ENCODE data around the gene ACTL8. TPM values are rescaled to one million over a fixed set of nuclear protein-coding genes. Genes with fewer than 3 reads are reported as not detected.

Gene ACTL8
- total RNA-seq, 1 donor from 2014 or later = not detected

DNA sequence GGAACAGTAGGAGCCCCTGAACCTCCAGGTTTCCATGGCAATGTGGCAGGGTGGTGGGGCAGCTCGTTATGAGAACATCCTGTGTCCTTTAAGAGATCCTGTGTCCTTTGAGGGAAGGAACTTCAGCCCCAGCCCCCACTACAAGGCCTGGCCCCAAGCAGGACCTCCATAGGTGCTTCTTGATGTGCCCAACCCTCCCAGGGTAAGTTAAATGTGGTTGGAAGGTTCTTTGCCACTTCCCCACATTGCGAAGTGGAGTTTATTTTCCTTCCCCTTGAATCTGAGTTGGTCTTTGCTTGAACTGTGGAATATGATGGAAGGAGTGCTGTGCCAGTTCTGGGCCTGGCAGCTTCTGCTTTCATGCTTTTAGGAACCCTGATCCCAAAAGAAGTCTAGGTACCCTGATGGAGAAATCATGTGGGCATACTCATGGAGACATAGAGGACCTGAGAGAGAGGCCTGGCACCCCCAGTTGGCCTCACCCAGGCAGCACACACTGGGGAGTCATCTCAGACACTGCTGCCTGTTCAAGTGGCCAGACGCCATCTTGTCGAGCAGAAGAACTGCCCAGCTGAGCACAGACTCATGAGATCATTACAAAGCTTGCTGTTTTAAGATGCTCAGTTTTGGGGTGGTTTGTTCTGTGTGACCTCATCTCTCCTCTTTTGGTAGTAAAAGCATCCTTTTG, 44.1 kb upstream of the ACTL8 start:
- H3K36me3 Mint-ChIP-seq = no peaks in the 10 kb centered on the region
- peaks cover 8% of the 10 kb centered on the region for H3K27me3 Mint-ChIP-seq (ENCODE audit: insufficient read depth, low read depth)
- no peak for DNase-seq (ENCODE audit: low spot score)

DNA sequence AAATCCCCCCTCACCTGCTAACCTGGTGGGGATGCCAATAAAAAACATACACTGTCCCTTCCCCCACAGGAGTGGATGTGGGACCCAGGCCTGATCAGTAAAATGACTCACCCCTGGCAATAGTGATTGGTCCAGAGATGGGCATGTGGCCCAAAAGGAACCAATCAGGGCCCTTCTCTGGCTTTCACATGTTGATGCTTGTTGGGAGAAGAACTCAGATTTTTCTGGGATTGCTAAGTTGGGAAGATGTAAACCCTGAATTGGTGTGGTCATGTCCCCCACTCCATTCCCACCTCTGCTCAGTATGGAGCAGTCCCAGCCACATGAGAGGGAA, 43.6 kb upstream of the ACTL8 start:
- Histone ChIP-seq H3K4me3 (no peak overlapping the region), H3K9me3 (ENCODE audit: low read depth) (no peaks in the 10 kb centered on the region), H3F3A (ENCODE audit: low read depth) (no peaks in the 10 kb centered on the region), H3K4me1 (peaks cover 2% of the 10 kb centered on the region), H3K27me3 (no peaks in the 10 kb centered on the region), H3K4me2 (no peak overlapping the region), H3K9ac (no peak overlapping the region), H3K27ac (no peak overlapping the region), H3K79me2 (ENCODE audit: low read depth) (no peaks in the 10 kb centered on the region), H3K36me3 (no peaks in the 10 kb centered on the region), H4K20me1 (ENCODE audit: low read depth) (no peaks in the 10 kb centered on the region), H2AFZ (replicated peaks) (no peak overlapping the region)
- Mint-ChIP-seq H3K36me3 (no peaks in the 10 kb centered on the region), H3K9me3 (peaks cover 16% of the 10 kb centered on the region), H3K4me1 (peaks cover 6% of the 10 kb centered on the region), H3K27ac (no peak overlapping the region), H3K4me3 (no peak overlapping the region), H3K27me3 (ENCODE audit: insufficient read depth, low read depth) (peaks cover 8% of the 10 kb centered on the region)
- no peak for DNase-seq (ENCODE audit: low spot score)
- TF ChIP-seq, protein P1, sequence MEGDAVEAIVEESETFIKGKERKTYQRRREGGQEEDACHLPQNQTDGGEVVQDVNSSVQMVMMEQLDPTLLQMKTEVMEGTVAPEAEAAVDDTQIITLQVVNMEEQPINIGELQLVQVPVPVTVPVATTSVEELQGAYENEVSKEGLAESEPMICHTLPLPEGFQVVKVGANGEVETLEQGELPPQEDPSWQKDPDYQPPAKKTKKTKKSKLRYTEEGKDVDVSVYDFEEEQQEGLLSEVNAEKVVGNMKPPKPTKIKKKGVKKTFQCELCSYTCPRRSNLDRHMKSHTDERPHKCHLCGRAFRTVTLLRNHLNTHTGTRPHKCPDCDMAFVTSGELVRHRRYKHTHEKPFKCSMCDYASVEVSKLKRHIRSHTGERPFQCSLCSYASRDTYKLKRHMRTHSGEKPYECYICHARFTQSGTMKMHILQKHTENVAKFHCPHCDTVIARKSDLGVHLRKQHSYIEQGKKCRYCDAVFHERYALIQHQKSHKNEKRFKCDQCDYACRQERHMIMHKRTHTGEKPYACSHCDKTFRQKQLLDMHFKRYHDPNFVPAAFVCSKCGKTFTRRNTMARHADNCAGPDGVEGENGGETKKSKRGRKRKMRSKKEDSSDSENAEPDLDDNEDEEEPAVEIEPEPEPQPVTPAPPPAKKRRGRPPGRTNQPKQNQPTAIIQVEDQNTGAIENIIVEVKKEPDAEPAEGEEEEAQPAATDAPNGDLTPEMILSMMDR (IDR thresholded peaks at IDR 0.05) = no peak
- TF ChIP-seq EZH2 (IDR thresholded peaks at IDR 0.05) = no peak
- no peak for TF ChIP-seq EZH2phosphoT487 (IDR thresholded peaks at IDR 0.05)

More for the DNA sequence above, 44.1 kb upstream of the ACTL8 start:
- Histone ChIP-seq H3K4me3 (no peak overlapping the region), H3K79me2 (ENCODE audit: low read depth) (no peaks in the 10 kb centered on the region), H3K9me3 (ENCODE audit: low read depth) (no peaks in the 10 kb centered on the region), H3K27ac (no peak overlapping the region), H2AFZ (replicated peaks) (no peak overlapping the region), H4K20me1 (ENCODE audit: low read depth) (no peaks in the 10 kb centered on the region), H3F3A (ENCODE audit: low read depth) (no peaks in the 10 kb centered on the region), H3K4me1 (peaks cover 7% of the 10 kb centered on the region), H3K36me3 (no peaks in the 10 kb centered on the region), H3K27me3 (no peaks in the 10 kb centered on the region), H3K4me2 (no peak overlapping the region), H3K9ac (no peak overlapping the region)
- Mint-ChIP-seq H3K4me1 (peaks cover 11% of the 10 kb centered on the region), H3K4me3 (no peak overlapping the region), H3K9me3 (peaks cover 16% of the 10 kb centered on the region), H3K27ac (no peak overlapping the region)
- TF ChIP-seq EZH2phosphoT487 (IDR thresholded peaks at IDR 0.05) (no peak), EZH2 (IDR thresholded peaks at IDR 0.05) (no peak)
- TF ChIP-seq, protein P1 (IDR thresholded peaks at IDR 0.05) = no peak

DNA sequence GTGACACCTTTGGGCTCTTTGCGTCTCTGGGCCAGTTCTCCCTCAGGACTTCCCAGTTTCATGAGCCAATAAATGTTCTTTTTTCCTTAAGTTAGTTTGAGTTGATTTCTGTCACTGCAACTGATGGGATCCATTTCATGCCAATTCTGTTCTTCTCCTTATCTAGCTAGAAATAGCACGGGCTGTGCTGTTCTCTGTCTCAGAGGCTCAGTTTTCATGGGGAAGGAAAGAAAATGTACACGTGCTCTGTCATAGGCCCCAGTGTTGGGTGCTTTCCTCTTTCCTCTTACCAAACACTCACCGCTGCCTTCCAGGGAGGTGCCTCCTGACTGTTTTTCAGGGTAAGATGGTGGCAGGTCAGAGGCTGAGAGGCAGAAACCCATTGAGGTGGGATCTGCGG, 43.2 kb upstream of the ACTL8 start:
- no peak overlapping the region for H3K4me3 ChIP-seq
- H4K20me1 ChIP-seq (ENCODE audit: low read depth) = no peaks in the 10 kb centered on the region
- DNase-seq (ENCODE audit: low spot score) = no peak
- no peak overlapping the region for H3K4me2 ChIP-seq
- no peaks in the 10 kb centered on the region for H3K4me1 ChIP-seq
- no peaks in the 10 kb centered on the region for H3K36me3 Mint-ChIP-seq
- H3F3A ChIP-seq (ENCODE audit: low read depth) = no peaks in the 10 kb centered on the region
- no peaks in the 10 kb centered on the region for H3K36me3 ChIP-seq
- H3K9ac ChIP-seq = no peak overlapping the region
- TF ChIP-seq, protein P1 (IDR thresholded peaks at IDR 0.05) = no peak
- TF ChIP-seq EZH2 (IDR thresholded peaks at IDR 0.05) (no peak), EZH2phosphoT487 (IDR thresholded peaks at IDR 0.05) (no peak)
- H3K4me3 Mint-ChIP-seq = no peak overlapping the region
- H2AFZ ChIP-seq (replicated peaks) = no peak overlapping the region
- no peak overlapping the region for H3K27ac Mint-ChIP-seq
- H3K9me3 Mint-ChIP-seq = peaks cover 16% of the 10 kb centered on the region
- H3K79me2 ChIP-seq (ENCODE audit: low read depth) = no peaks in the 10 kb centered on the region
- H3K27me3 ChIP-seq = no peaks in the 10 kb centered on the region
- no peaks in the 10 kb centered on the region for H3K9me3 ChIP-seq (ENCODE audit: low read depth)
- peaks cover 8% of the 10 kb centered on the region for H3K27me3 Mint-ChIP-seq (ENCODE audit: insufficient read depth, low read depth)
- no peak overlapping the region for H3K27ac ChIP-seq
- H3K4me1 Mint-ChIP-seq = peaks cover 4% of the 10 kb centered on the region

Data from neural progenitor cell (in vitro differentiated cells).